ENCODE results near the gene TSSC4.
"Not testable (repeated sequence)": the region's sequence is repeated elsewhere in the genome, so short reads cannot be mapped to it uniquely, and the experiment has no call there.

Gene TSSC4

DNA sequence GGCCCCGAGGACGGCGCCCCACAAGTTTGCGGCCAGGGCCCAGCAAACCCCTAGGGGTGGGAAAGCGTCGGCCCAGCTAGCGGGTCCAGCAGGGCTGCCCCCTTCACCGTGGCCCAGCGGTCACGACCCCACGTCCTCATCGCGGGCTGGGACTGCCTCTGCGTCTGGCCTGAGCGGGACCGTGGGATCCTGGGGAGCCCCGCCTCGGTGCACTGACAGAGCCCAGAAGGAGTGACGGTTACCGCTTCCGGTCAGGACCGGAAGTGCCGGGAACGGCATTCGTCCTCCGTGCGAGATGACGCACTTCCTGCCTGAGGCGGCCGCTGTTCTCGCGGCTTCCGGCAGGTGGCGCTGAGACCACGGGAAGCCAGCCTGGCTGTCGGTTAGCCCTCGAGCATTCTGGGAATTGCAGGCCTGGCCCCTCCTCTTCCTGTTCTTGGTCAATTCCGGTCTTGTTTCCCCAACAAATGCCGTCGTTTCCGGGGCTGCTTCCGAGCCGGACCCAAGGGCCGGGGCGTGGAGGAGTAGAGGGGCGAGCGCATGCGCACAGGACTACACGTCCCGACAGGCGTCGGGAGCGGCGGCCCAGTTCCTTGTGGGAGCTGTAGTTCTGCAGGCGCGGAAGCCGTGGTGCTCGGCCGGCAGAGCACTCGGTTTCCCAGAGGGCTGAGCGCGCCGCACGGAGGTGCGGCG lies at the start of gene TSSC4:
Gene TSSC4 (plus strand): TSS at position 682 of the 693 bp plus-strand sequence. CDS start 1,884 bp downstream, outside the sequence.
- DNase-seq, result peak; percentile 96

DNA sequence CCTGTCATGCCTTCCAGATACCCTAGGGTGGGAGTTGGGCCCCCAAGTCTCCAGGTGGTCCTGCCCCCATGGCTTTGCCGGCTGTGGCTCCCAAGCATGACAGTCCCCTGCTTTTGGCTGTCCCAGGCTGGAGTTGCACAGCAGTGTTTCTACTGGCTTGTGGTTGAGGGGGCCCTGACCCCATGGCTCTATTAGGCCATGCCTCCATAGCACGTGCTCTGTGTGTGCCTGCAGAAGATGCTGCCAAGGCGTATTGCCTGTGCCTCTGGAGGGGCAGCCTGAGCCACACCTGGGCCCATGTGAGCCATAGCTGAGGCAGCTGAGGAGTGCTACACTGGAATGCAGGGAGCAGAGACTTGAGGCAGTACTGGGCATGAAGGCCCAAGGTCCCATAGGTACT lies 48.8 kb upstream of the TSSC4 start:
- DNase-seq, result no peak

DNA sequence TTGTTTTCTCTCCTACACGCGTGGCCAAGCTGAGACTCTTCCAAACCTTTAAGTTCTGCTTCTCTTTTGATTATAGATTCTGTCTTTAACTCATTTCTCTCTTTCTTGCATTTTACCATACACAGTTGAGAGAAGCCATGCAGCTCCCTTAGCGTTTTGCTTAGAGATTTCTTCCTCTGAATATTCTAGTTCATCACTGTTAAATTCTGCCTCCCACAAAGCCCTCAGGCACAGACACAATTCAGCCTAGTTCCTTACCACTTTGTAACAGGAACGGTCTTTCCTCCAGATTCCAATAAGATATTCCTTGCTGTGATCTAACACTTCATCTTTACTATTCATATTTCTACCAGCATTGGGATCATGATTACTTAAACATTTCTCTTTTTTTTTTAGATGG lies 48.1 kb upstream of the TSSC4 start:
- DNase-seq, result no peak

DNA sequence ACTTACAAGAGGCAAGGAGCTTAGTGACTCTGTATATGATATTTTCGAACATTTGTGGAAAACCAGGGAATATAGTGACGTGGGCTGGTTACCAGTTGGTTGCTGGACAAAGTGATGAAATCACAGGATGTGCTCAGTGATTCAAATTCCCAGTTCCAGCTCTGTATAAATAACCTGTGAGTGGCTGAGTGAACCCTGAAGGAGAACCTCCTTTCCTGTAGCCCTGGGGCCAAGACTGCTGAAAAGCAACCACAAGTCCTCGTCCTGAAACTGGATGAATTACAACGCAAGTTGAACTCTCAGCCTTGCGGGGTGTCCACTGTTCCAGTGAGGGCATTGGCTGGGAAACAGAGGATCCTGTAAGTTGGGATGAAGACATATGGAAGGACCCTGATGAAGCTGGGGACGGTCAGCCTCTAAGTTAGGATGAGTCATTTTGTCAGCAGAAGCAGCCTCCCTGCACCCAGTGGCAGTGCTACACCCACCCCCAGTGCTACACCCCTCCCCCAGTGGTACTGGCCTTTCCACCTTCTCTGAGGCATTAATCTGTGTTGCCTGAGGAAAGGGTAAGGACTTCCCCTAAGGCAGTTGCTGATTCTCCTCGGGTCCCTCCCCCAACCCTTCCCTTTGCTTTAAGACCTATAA lies 45.4 kb upstream of the TSSC4 start:
- DNase-seq, result no peak

DNA sequence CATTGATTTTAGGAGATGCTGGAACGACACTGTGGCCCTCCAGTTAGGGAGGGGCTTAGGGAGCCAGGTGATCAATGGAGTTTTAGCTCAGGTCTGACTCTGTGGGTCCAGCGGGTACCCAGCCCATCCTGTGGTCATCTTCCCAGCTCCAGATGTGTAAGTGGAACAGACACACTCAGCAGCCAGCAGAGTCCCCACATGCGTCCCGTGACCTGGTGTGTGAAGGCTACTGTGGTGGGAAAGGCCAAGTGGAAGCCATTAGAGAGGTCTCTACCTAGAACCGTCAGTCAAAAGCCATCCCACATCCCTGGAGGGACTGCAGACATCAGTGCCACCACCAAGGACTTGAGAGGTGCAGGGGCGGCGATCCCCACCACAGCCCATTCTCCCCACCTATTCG lies 43.3 kb upstream of the TSSC4 start:
- DNase-seq, result no peak

DNA sequence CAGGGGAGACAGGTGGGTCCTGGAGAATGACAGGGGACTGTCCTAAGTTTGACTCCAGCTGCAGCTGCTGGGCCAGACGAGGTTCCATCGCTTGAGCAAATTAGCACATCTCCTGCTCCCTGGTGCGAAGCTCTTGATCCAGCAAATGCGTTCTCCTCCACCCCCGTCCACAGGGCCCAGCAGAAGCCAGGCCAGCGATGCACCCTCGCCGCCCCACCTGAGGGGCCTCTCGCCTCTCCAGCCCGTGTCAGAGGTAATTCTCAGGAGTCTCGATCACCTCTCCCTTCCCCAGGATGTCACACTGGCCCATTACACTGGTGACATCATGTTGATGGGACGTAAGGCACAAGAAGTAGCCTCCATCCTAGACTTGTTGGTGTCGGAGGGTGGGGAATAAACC lies 42.9 kb upstream of the TSSC4 start:
- not testable (repeated sequence) for DNase-seq

DNA sequence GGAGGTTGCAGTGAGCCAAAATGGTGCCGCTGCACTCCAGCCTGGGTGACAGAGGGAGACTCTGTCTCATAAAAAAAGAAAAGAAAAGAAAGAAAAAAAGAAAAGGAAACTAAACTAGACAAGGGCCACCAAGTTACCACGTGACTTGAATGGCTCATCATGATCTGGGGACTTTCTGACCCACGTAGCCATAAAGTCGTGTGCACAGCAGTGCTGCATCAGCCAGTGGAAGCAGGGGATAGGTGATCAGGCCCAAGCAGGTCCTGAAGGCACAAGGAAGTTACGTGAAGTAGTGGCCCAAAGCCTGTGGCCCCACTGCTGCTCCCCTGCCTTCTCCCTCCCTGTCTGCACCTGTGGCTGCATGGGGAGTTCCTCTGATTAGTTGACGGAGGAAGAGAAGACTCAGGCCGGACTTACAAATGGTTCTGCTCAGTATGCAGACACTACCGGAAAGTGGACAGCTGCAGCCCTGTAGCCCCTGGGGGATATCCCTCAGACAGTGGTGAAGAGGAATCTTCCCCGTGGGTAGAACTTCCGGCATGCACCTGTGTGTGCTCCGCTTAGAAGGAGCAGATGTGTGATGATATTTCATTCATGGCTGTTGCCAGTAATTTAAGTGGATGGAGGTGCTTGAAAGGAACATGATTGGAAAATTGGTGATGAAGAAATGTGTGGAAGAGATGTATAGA lies 41.7 kb upstream of the TSSC4 start:
- no peak for DNase-seq

DNA sequence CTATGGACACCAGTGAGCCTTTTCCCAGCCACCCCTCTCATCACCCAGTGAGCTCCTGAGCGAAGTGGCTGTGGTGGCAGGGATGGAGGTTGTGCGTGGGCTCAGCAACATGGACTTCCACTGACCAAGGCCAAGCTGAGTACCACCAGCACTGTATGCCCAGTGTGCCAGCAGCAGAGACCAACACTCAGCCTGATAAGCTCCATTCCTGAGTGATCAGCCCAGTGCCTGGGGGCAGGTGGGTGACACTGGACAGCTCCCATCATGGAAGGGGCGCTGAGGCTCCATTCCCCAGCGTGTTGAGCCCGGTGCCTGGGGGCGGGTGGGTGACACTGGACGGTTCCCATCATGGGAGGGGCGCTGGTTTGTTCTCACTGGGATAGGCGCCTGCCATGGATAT lies 41.0 kb upstream of the TSSC4 start:
- DNase-seq, result no peak

DNA sequence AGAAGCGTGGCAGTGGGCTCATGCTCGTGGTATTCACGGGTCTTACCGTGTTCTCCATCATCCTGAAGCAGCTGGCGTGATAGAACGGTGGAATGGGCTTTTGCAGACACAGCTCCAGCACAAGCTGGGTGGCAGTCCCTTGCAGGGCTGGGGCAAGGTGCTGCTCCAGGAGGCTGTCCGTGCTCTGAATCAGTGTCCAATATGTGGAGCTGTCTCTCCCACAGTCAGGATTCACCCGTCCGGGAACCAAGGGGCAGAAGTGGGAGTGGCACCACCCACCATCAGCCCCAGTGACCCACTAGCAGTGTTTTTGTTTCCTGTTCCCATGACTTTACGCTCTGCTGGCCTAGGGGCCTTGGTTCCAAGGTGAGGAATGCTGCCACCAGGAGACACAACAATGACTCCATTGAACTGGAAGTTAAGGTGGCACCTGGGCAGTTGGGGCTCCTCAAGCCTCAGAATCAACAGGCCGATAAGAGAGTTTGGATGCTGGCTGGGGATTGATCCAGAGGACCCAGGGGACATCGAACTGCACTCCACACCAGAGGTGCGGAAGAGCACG lies 40.4 kb upstream of the TSSC4 start:
- DNase-seq, result no peak

DNA sequence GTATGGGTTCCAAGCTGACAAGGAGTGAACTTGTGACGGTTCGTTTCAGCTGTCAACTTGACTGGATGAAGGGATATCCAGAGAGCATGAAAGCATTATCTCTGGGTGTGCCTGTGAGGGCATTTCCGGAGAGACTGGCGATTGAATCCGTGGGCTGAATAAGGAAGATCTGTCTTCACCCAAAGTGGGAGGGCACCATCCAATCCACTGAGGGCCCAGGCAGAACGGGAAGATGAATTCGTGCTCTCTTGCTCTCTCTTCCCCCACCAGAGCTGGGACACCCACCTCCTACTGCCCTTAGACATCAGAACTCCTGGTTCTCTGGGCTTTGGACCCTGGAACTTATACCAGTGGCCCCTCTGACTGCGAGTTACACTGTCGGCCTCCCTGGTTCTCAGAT lies 39.0 kb upstream of the TSSC4 start:
- DNase-seq, result no peak

DNA sequence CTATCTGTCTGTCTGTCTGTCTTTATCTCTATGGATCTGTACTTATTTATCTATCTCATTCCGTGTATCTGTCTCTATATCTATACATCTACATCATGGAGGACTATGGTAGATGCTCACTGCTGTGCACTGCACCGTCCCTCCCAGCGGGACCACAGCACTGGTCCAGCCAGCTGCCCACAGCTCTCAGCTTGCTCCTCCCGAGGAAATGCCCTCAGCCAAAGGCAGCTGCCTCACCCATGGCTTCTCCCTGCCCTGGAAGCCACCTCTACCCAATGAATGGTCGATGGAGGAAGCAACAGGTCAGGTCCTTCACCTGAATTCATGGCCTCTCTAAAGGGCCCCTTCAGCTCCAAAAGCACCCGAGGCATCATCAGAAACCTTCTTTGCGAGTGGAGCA lies 38.1 kb upstream of the TSSC4 start:
- DNase-seq, result no peak

DNA sequence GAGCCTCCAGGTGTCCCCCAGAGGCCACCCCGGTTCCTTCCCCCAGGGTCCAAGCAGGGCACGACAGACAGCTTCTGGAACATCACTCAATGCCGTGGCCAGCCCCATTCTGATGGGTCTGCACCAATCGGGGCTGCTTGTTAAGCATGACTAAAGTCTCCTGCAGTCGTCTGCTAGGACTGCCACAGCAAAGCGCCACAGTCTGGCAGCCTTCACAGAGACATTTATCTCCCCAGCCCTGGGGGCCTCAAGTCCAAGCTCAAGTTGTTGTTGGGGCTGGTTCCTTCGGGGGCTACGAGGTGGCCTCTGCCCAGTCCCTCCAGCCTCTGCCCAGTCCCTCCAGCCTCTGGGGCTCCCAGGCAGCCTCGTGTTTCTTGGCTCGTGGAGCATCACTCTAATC lies 37.4 kb upstream of the TSSC4 start:
- DNase-seq, result no peak

DNA sequence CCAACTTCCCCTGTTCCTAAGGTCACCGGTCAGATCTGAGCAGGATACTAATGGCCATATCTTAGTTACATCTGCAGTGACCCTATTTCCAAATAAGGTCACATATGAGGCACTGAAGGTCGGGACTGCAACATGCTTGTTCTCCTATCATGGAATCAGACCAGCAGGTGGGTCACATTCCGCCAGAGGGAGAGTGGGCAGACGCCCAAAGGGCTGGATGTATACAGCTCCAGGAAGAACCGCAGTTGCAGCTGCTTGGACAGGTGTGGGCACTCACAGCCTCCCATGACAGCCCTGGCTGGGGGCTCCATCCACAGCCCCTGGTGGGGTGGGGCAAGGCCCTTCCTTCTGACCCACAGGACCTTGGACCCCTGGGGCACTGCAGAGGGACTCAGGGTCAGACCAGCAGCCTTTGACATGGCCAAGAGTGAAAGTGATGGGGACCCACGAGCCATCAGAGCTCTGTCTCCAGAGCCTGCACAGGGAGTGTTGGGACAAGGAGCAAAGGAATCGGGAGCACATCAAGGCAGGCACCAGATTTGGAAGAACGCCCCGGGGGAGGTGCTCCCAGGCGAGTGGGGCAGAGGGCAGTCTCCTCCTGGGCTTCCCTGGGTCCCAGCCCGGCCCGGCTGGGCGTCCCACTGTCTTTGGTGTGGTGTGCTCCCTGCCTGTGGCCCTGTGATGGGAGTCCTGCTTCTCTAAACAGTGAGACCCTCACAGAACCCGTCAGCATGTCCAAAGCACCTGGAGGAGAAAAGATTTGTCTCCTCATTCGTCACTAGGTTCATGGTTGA lies 36.8 kb upstream of the TSSC4 start:
- no peak for DNase-seq

DNA sequence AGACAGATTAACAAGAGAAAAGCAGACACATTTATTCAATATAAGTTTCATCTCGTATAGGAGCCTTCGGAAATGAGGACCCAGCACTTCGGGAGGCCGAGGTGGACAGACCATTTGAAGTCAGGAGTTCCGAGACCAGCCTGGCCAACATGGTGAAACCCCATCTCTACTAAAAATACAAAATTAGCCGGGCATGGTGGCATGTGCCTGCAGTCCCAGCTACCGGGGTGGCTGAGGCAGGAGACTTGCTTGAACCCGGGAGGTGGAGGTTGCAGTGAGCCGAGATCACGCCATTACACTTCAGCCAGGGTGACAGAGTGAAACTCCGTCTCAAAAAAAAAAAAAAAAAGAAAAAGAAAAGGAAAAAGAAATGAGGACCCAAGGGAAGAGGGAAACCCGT lies 36.2 kb upstream of the TSSC4 start:
- not testable (repeated sequence) for DNase-seq

DNA sequence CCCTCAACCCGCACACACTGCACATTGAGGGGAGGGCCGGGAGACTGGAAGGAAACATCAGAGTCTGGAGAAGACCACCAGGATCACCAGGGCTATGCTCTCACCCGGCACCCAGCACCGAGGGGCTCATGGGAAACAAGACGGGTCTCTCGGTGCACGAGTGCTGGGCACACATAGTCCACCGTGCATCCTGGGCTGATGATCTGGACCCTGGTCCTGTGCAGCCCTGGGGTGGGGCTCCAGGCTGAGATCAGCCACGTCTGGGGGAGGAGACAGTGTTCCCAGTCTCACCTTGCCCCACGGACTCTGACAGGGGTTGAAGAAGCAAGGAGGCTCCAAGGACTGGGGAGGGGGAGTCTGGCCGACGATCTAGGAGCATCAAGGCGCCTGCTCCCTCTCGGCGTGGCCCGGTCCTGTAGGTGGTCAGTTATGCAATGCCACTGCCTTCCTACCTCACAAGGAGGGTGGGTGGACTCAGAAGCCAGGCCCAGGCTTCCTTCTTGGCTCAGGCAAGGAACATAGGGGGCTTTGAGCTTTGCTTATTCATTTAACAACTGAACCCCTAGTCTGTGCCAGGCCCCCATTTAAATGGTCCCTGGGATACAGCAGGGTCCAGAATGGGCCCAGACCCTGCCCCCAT lies 34.9 kb upstream of the TSSC4 start:
- DNase-seq, result no peak

DNA sequence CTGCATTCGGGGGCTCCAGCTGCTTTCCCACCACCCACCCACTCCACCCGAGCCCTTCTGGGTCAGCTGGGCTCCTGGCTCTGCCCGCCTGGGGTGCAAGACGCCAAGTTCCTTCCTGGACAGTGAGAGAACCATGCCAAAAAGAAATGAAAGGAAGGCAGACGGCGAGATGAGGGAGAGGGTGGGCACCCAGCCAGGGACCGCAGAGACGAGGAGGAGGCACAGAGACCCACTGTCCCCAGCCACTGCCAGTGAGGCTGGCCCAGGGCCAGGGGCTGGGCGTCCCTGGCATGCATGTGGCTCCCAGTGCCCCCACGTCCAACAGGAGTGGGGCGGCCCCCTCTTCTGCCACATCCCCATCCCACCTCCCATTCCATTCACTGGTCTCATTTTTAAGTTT lies 34.3 kb upstream of the TSSC4 start:
- no peak for DNase-seq

DNA sequence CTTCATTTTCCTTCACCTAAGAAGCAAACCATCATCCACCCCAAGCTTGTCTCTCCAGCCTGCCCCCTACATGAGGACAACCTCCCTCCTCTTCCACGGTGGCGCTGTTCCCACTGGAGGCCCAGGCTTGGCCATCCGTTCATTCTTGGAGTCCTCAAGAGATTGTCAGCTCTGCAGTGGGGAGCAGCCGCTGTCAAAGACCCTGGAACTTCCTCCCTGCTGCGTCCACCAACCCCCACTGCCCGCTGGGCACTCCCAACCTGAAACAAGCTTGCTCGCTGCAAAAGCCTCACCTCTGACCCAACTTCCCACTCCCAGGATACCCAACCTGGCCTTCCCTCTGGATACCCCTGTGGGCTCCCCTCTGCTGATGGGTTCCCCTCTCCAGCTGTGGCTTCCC lies 33.8 kb upstream of the TSSC4 start:
- DNase-seq, result no peak

DNA sequence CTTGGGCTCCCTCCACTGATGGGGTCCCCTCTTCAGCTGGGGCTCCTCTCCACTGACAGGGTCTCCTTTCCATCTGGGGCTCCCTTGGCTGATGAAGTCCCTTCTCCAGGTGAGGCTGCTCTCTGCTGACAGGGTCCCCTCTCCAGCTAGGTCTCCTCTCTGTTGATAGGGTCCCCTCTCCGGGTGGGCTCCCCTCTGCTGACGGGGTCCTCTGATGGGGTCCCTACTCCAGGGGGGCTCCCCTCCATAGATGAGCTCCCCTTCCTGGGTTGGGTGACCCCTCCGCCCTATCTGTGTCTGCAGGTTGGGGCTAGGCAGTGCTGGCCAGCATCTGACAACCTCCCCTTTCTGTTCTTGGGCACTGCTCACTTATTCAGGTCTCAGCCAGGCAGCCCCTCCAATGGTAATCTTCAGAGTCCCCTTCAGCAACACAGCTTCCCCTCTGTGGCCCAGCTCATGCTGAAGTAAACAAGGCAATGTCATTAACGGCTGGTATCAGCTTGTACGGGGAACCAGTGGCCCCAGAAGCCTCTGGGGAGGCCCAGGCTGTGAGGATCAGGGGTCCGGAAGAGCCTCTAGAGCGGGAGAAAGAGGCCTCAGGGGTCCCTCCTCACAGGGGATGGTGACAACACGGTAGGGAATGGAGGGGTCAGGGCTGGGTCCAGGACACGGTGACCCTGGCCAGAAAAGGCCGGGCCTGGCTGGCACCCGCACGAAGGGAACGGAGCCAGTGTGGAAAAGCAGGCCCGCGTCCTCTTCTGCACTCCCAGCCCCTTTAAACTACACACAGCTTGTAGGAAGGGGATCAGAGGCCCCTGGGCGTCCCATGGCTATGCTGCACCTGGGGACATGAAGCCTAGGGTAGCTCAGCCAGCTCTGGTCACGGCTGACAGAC lies 33.0 kb upstream of the TSSC4 start:
- no peak for DNase-seq

DNA sequence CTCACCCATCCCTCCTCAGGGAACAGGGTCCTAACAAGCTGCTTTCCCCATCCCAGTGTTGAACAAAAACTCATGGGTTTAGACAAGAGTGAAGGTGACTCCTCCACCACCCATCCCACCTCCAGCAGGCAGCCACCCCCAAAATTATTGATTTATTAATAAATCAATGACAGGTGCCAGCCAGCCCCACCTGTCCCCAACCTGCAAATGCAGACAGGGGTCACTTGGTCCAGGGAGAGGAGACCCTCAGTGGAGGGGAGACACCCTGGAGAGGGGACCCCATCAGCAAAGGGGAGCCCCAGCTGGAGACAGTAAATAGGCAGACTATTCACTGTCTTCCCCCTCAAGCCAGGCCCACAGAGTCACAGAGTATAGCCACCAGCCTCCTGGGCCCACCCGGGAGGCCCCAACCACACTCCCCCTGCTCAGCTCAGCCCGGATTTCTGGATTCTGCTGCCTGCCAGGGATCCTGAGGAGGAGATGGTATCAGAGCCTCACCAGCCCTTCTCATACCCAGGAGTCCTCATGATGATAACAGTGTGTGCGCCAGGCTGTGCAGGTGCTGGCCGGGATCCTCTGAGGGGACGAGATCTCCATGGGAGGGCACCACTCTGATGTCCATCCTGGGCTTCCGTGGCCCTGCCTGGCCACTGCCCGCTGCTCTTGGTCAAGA lies 32.2 kb upstream of the TSSC4 start:
- DNase-seq, result no peak

DNA sequence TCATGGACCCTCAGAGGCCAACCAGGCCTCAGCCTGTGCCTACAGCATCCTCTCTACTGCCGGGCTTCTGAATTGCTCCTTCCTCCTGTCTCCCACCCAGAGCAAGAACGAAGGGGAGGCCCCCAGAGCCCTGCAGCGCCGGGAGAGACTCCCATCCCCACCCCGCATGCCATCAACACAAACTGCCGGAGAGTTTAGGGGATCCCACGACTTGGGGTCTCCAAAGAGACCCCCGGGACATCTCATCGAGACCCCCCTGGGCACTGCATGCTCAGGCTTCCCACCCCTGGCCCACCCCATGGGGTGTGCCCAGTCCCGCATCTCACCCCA lies 31.7 kb upstream of the TSSC4 start:
- no peak for DNase-seq

DNA sequence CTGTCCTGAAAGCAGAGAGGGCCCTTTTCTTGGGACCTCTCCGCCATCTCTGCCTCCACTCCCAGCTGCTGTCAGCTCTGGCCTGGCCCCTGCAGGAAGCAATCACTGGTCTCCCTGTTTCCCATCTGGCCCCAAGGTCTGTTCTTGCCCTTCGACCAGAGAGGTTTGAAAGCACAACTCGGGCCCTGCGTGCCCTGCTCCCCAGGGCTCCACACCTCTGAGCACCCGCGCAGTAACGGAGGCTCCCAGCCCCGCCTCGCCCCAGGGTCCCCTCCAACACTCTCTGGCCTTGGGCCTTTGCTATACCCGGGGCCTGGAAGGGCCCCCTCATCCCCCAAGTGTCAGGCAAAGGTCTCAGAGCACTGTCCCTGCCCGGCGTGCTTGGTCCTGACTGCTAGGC lies 31.2 kb upstream of the TSSC4 start:
- DNase-seq, result no peak
